Sigmoid colon (tissue), 7 donors: ENCODE results near the gene C16orf90. TPM values are rescaled to one million over a fixed set of nuclear protein-coding genes. Genes with fewer than 3 reads are reported as not detected.
"Not testable (repeated sequence)": the region's sequence is repeated elsewhere in the genome, so short reads cannot be mapped to it uniquely, and the experiment has no call there.

ENCODE experiments used
- DNase-seq: peaks from one replicate; pipeline ENCODE4 v3.0.0-alpha.2; 2019
- H3K27ac ChIP-seq, 4 donors: fragments of 200-600 bp; sonication (generic); one replicate each; pipeline ENCODE4 v1.5.1; 2016 to 2019; ENCODE audit warnings: mild to moderate bottlenecking in 1 of 4
- H3K27me3 ChIP-seq, 3 donors: fragments of 200-600 bp; sonication (generic); one replicate each; pipeline ENCODE4 v1.5.1; 2019; ENCODE audit warnings: mild to moderate bottlenecking in 1 of 3
- H3K36me3 ChIP-seq, 4 donors: fragments of 200-600 bp; sonication (generic); one replicate each; pipeline ENCODE4 v1.5.1; 2016 to 2019
- H3K4me1 ChIP-seq, 4 donors: fragments of 200-600 bp; sonication (generic); one replicate each; pipeline ENCODE4 v1.5.1; 2017 to 2019
- H3K4me3 ChIP-seq, 4 donors: fragments of 200-600 bp; sonication (generic); one replicate each; pipeline ENCODE4 v1.5.1; 2017 to 2019; ENCODE audit warnings: mild to moderate bottlenecking in 2 of 4, moderate library complexity in 1 of 4
- H3K9me3 ChIP-seq, 4 donors: fragments of 200-600 bp in 3 of 4; sonication (generic) in 3 of 4; one replicate each; pipeline versions ENCODE4 v1.5.1 to v1.6.1; 2013 to 2019
- CTCF ChIP-seq, 4 experiments: fragments of 450-650 bp in 3 of 4; fragments of 200-600 bp in 1 of 4; IDR thresholded peaks; one replicate each; pipeline ENCODE4 v1.5.1; 2016 to 2019; ENCODE audit warnings: antibody characterized with exemption in 4 of 4, mild to moderate bottlenecking in 3 of 4, moderate library complexity in 2 of 4
- EP300 ChIP-seq, 4 donors: sonication (generic); formaldehyde crosslinking; IDR thresholded peaks; one replicate each; pipeline ENCODE4 v1.6.1; 2017; ENCODE audit warnings: antibody characterized with exemption in 4 of 4
- POLR2A ChIP-seq, 2 donors: fragments of 450-650 bp; IDR thresholded peaks; one replicate each; pipeline ENCODE4 v1.6.1; 2016; ENCODE audit warnings: antibody characterized with exemption in 2 of 2, mild to moderate bottlenecking in 2 of 2, moderate library complexity in 2 of 2
- POLR2AphosphoS5 ChIP-seq, 4 donors: sonication (generic); formaldehyde crosslinking; IDR thresholded peaks; one replicate each; pipeline ENCODE4 v1.6.1; 2017; ENCODE audit warnings: antibody characterized with exemption in 4 of 4
- WGBS, 2 donors: extraction: QIAGEN DNeasy Blood & Tissue Kit; methylation state at CpG; one replicate each; pipeline ENCODE4 v1.1.7; 2013; 5-methylcytosine and 5-hydroxymethylcytosine counted together
- intact Hi-C: fragments of 100-400 bp; cut with DNase I; formaldehyde crosslinking; loops from one replicate; pipeline ENCODE4 v1.15.1; 2023
- polyA plus RNA-seq, 3 donors: library from polyadenylated mRNA; stranded (reverse); fragments of 200-250 nt; gene quantifications; one replicate each; pipeline ENCODE4 v1.2.3, GENCODE V29; 2013
- total RNA-seq, 4 donors: library from RNA; depleted of rRNA; stranded (reverse); fragments of >200 nt; gene quantifications; one replicate each; pipeline ENCODE4 v1.1.0, GENCODE V29; 2016
- donor health status: healthy with polysubstance abuse.
- donor health status: Bipolar disorder and iron deficiency.
- donor health status: healthy.

Gene C16orf90
- total and polyA plus RNA-seq, 7 donors: not detected

GRCh38 chr16:3474136-3474779 lies 21.0 kb downstream of the C16orf90 start:
- TF ChIP-seq POLR2AphosphoS5 (IDR thresholded peaks at IDR 0.05) (no peak), CTCF (IDR thresholded peaks at IDR 0.05) (no peak), POLR2A (IDR thresholded peaks at IDR 0.05) (no peak), EP300 (IDR thresholded peaks at IDR 0.05) (no peak)
- DNase-seq: no peak
- H3K4me1 ChIP-seq: peaks cover 0 to 15% (median 6%) of the 10 kb centered on the region in 4 donors
- peaks cover 0 to 13% (median 3%) of the 10 kb centered on the region in 4 donors for H3K36me3 ChIP-seq
- H3K4me3 ChIP-seq: no peak overlapping the region
- WGBS, 2 donors: 82 to 86% methylated on average over 16 of the region's 16 CpGs
- H3K27ac ChIP-seq: no peak overlapping the region
- intact Hi-C loops: no loop called here
- H3K9me3 ChIP-seq: no peaks in the 10 kb centered on the region
- H3K27me3 ChIP-seq: no peaks in the 10 kb centered on the region

GRCh38 chr16:3473596-3473943 lies 21.7 kb downstream of the C16orf90 start:
- WGBS, 2 donors: 88 to 97% methylated on average over 3 of the region's 3 CpGs
- intact Hi-C loops, DNase-seq, H3K4me3 ChIP-seq, H3K9me3 ChIP-seq, H3K27ac ChIP-seq, H3K27me3 ChIP-seq: not testable (repeated sequence)
- peaks cover 0 to 21% (median 8%) of the 10 kb centered on the region in 4 donors for H3K4me1 ChIP-seq
- peaks cover 0 to 10% (median 0%) of the 10 kb centered on the region in 4 donors for H3K36me3 ChIP-seq

- H3K36me3 ChIP-seq: peaks cover 0 to 10% (median 0%) of the 10 kb centered on the region in 4 donors
- H3K9me3 ChIP-seq: no peaks in the 10 kb centered on the region
- H3K4me1 ChIP-seq: peaks cover 0 to 27% (median 11%) of the 10 kb centered on the region in 4 donors
Observed at GRCh38 chr16:3472878-3473595, 22.3 kb downstream of the C16orf90 start.

GRCh38 chr16:3471518-3472176 lies 23.6 kb downstream of the C16orf90 start:
- Histone ChIP-seq H3K4me1 (peaks cover 0 to 37% (median 18%) of the 10 kb centered on the region in 4 donors), H3K9me3 (no peaks in the 10 kb centered on the region), H3K27me3 (no peaks in the 10 kb centered on the region), H3K36me3 (peaks cover 0 to 10% (median 0%) of the 10 kb centered on the region in 4 donors), H3K27ac (no peak overlapping the region), H3K4me3 (no peak overlapping the region)
- no peak for TF ChIP-seq CTCF (IDR thresholded peaks at IDR 0.05)
- no peak for TF ChIP-seq POLR2A (IDR thresholded peaks at IDR 0.05)
- TF ChIP-seq POLR2AphosphoS5 (IDR thresholded peaks at IDR 0.05): no peak
- TF ChIP-seq EP300 (IDR thresholded peaks at IDR 0.05): no peak
- intact Hi-C loops: no loop called here
- no peak for DNase-seq
- 91 to 93% methylated on average over 20 of the region's 20 CpGs for WGBS, 2 donors

More at GRCh38 chr16:3472878-3473595, 22.3 kb downstream of the C16orf90 start:
- Histone ChIP-seq H3K27me3 (no peaks in the 10 kb centered on the region), H3K27ac (no peak overlapping the region), H3K4me3 (no peak overlapping the region)
- TF ChIP-seq EP300 (IDR thresholded peaks at IDR 0.05): no peak
- no peak for TF ChIP-seq POLR2A (IDR thresholded peaks at IDR 0.05)
- TF ChIP-seq CTCF (IDR thresholded peaks at IDR 0.05): no peak
- no peak for TF ChIP-seq POLR2AphosphoS5 (IDR thresholded peaks at IDR 0.05)
- no peak for DNase-seq
- 86 to 87% methylated on average over 10 of the region's 10 CpGs for WGBS, 2 donors
- intact Hi-C loops: no loop called here

GRCh38 chr16:3470723-3471122 lies 24.6 kb downstream of the C16orf90 start:
- intact Hi-C loops: no loop called here
- WGBS, 2 donors: 86 to 96% methylated on average over 9 of the region's 9 CpGs
- Histone ChIP-seq H3K4me1 (peaks cover 0 to 43% (median 21%) of the 10 kb centered on the region in 4 donors), H3K27me3 (no peaks in the 10 kb centered on the region), H3K36me3 (peaks cover 0 to 11% (median 5%) of the 10 kb centered on the region in 4 donors), H3K9me3 (no peaks in the 10 kb centered on the region), H3K4me3 (no peak overlapping the region), H3K27ac (no peak overlapping the region)
- TF ChIP-seq EP300 (IDR thresholded peaks at IDR 0.05): no peak
- TF ChIP-seq CTCF (IDR thresholded peaks at IDR 0.05): no peak
- TF ChIP-seq POLR2AphosphoS5 (IDR thresholded peaks at IDR 0.05): no peak
- no peak for TF ChIP-seq POLR2A (IDR thresholded peaks at IDR 0.05)
- DNase-seq: no peak
